HepG2 (cell line): Measurements from ENCODE around the gene RUFY2. TPM values are rescaled to one million over a fixed set of nuclear protein-coding genes. Genes with fewer than 3 reads are reported as not detected.
A peak's percentile ranks its signal among the peaks of the same experiment; 100 is the strongest.

Source experiments
- AGO1 ChIP-seq: fragments of 200-400 bp; formaldehyde crosslinking; IDR thresholded peaks from 2 replicates; pipeline ENCODE4 v1.6.1; 2017; ENCODE audit warnings: mild to moderate bottlenecking, low read depth, low read length, moderate library complexity; ENCODE audit not compliant: poor library complexity, severe bottlenecking
- ASH2L ChIP-seq: fragments of 300-600, 200-600 bp; sonication (generic); IDR thresholded peaks from 2 replicates; pipeline ENCODE4 v1.7.0; 2017; ENCODE audit warnings: low read depth, mild to moderate bottlenecking, moderate library complexity, mixed read lengths, low read length; ENCODE audit not compliant: insufficient read length
- BHLHE40 ChIP-seq: IDR thresholded peaks from 2 replicates; pipeline ENCODE4 v1.6.1; 2011; ENCODE audit warnings: low read length, improper control_type of control experiment
- HNRNPLL ChIP-seq: fragments of 200-400 bp; formaldehyde crosslinking; IDR thresholded peaks from 2 replicates; pipeline ENCODE4 v1.6.1; 2017; ENCODE audit warnings: mild to moderate bottlenecking, low read depth, low read length; ENCODE audit not compliant: poor library complexity, severe bottlenecking
- HNRNPUL1 ChIP-seq: fragments of 200-400 bp; formaldehyde crosslinking; IDR thresholded peaks from 2 replicates; pipeline ENCODE4 v1.6.1; 2017; ENCODE audit warnings: low read depth, mild to moderate bottlenecking, low read length, moderate library complexity
- ISL2 ChIP-seq: sonication (generic); formaldehyde crosslinking; IDR thresholded peaks from 2 replicates; pipeline ENCODE4 v1.5.0; 2020; ENCODE audit warnings: missing genetic modification reagents
- KDM1A ChIP-seq: IDR thresholded peaks from 2 replicates; pipeline ENCODE4 v1.6.1; 2016; ENCODE audit warnings: missing compliant biosample characterization
- MEIS1 ChIP-seq: sonication (generic); formaldehyde crosslinking; IDR thresholded peaks from 2 replicates; pipeline ENCODE4 v1.9.0; 2021; ENCODE audit warnings: mild to moderate bottlenecking, missing genetic modification reagents, moderate library complexity, borderline replicate concordance
- MLXIP ChIP-seq: sonication (generic); formaldehyde crosslinking; IDR thresholded peaks from 2 replicates; pipeline ENCODE4 v1.9.0; 2021; ENCODE audit warnings: missing genetic modification reagents, borderline replicate concordance
- NCOA1 ChIP-seq: sonication (generic); formaldehyde crosslinking; IDR thresholded peaks from 2 replicates; pipeline ENCODE4 v1.9.0; 2021; ENCODE audit warnings: missing genetic modification reagents
- ONECUT2 ChIP-seq: sonication (generic); formaldehyde crosslinking; IDR thresholded peaks from 2 replicates; pipeline ENCODE4 v1.4.0; 2020; ENCODE audit warnings: missing genetic modification reagents
- PRMT3 ChIP-seq: sonication (generic); formaldehyde crosslinking; IDR thresholded peaks from 2 replicates; pipeline ENCODE4 v1.8.1; 2022; ENCODE audit warnings: low read depth, mild to moderate bottlenecking, moderate library complexity, missing genetic modification reagents, borderline replicate concordance
- RELA ChIP-seq: sonication (generic); formaldehyde crosslinking; IDR thresholded peaks from 2 replicates; pipeline ENCODE4 v1.4.0; 2020; ENCODE audit warnings: missing genetic modification reagents
- RFXAP ChIP-seq: sonication (generic); formaldehyde crosslinking; IDR thresholded peaks from 2 replicates; pipeline ENCODE4 v1.4.0; 2020; ENCODE audit warnings: missing genetic modification reagents, borderline replicate concordance
- SALL1 ChIP-seq: sonication (generic); formaldehyde crosslinking; IDR thresholded peaks from 2 replicates; pipeline ENCODE4 v1.8.0; 2022; ENCODE audit warnings: mild to moderate bottlenecking, missing genetic modification reagents
- SATB2 ChIP-seq: sonication (generic); formaldehyde crosslinking; IDR thresholded peaks from 2 replicates; pipeline ENCODE4 v1.5.0; 2020; ENCODE audit warnings: missing genetic modification reagents
- SCMH1 ChIP-seq: sonication (generic); formaldehyde crosslinking; IDR thresholded peaks from 2 replicates; pipeline ENCODE4 v1.9.0; 2021; ENCODE audit warnings: missing genetic modification reagents, mild to moderate bottlenecking, borderline replicate concordance
- SP1 ChIP-seq, 2 experiments: fragments of 450-650 bp in 1 of 2; sonication (generic) in 1 of 2; formaldehyde crosslinking in 1 of 2; IDR thresholded peaks; 2 replicates each; pipeline versions ENCODE4 v1.4.0 to v1.6.1; 2016 to 2020; ENCODE audit warnings: missing genetic modification reagents in 1 of 2
- ZFYVE20 ChIP-seq: sonication (generic); formaldehyde crosslinking; IDR thresholded peaks from 2 replicates; pipeline ENCODE4 v1.8.0; 2023; ENCODE audit warnings: low read depth, mild to moderate bottlenecking, moderate library complexity, missing genetic modification reagents, borderline replicate concordance
- ZNF263 ChIP-seq: sonication (generic); formaldehyde crosslinking; IDR thresholded peaks from 2 replicates; pipeline ENCODE4 v1.4.0; 2020; ENCODE audit warnings: missing genetic modification reagents
- ZNF510 ChIP-seq: sonication (generic); formaldehyde crosslinking; IDR thresholded peaks from 2 replicates; pipeline ENCODE4 v1.4.0; 2020; ENCODE audit warnings: low read depth, mild to moderate bottlenecking, missing genetic modification reagents
- ZNF615 ChIP-seq: sonication (generic); formaldehyde crosslinking; IDR thresholded peaks from 2 replicates; pipeline ENCODE4 v1.5.0; 2020; ENCODE audit warnings: mild to moderate bottlenecking, missing genetic modification reagents, borderline replicate concordance
- ZSCAN30 ChIP-seq: sonication (generic); formaldehyde crosslinking; IDR thresholded peaks from 2 replicates; pipeline ENCODE4 v1.5.0; 2020; ENCODE audit warnings: mild to moderate bottlenecking, missing genetic modification reagents
- polyA plus RNA-seq, 8 experiments: library from polyadenylated mRNA; depleted of rRNA in 3 of 8; stranded (reverse) in 7 of 8; unstranded in 1 of 8; fragments of >200 nt; fragmentation: Illumina TruSeq in 4 of 8; extraction: Trizol in 4 of 8; gene quantifications; 2 replicates each; pipeline versions ENCODE4 v1.2.1 to v1.2.3, GENCODE V29; 2011 to 2016; ENCODE audit warnings: low read depth in 4 of 8, missing spikeins in 1 of 8, mixed read lengths in 1 of 8; ENCODE audit not compliant: insufficient read depth in 1 of 8
- total RNA-seq, 5 experiments: library from RNA; depleted of rRNA; stranded (reverse); fragments of >200 nt; fragmentation: Illumina TruSeq; extraction: Trizol; gene quantifications; 2 replicates each; pipeline ENCODE4 v1.2.3, GENCODE V29; 2016; ENCODE audit warnings: low read depth in 1 of 5
- TF ChIP-seq, protein P1 (sequence below): sonication (generic); formaldehyde crosslinking; IDR thresholded peaks from 2 replicates; pipeline ENCODE4 v1.4.0; 2020; ENCODE audit warnings: mild to moderate bottlenecking, missing genetic modification reagents

RUFY2 gene
- total and polyA plus RNA-seq, 2 of the 13 experiments (the other 11 are each of a cell fraction or from before 2014, with no cell fraction given): 10.1 to 16.1 TPM

DNA sequence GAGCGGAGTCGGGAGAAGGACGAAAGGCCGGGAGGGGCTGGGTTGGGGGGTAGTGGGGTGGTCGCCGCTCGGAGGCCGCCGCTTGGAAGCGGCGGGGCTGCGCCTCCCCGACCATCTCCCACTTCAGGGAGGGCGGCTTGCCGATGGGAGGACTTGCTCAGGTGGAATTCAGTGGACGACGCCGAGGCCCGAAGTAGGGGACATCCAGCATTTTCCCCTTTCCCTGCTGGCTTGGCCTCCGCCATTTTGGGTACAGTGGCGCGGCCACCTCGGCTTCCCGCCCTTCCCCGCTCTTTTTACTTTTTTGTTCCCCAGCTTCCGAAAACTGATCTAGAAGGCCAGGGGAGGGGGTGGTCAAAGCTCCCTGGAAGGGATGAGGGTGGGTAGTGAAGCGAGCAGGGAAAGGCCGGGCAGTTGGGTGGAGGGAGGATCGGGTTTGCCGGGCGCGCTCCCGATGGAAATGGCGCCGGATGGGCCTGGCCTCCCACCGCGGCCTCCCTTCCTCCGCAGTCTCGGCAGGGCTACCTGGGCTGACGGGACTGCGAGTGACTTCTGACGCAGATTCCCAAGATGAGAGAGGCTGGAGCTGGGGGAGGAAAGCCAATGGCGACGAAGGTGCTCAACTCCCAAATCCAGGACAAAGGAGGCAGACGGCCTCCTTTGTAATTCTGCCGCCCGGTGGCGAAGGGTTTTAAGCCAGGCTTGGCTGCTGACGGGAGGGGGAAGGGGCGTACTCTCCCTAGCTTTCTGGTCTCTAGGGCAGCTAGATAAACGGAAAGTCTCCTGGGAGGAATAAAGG lies 74.6 kb downstream of the RUFY2 start, which contains the start of gene PBLD (continued):
- no peak for TF ChIP-seq MLXIP (CRISPR knock-in tag)
- peak; percentile 60; the same call in 1 of the 2 replicates for TF ChIP-seq SALL1 (CRISPR knock-in tag)
- TF ChIP-seq NCOA1 (CRISPR knock-in tag): no peak
- peak; percentile 58; the same call in 1 of the 2 replicates for TF ChIP-seq RFXAP (CRISPR knock-in tag)
- TF ChIP-seq SATB2: 0 out of 2 replicates have a peak, but pooled peaks have one; percentile 60
- TF ChIP-seq PRMT3 (CRISPR knock-in tag): no peak
- no peak for TF ChIP-seq SCMH1 (CRISPR knock-in tag)
- TF ChIP-seq RELA: no peak
- TF ChIP-seq HNRNPUL1: 0 out of 2 replicates have a peak, but pooled peaks have one; percentile 16
- TF ChIP-seq, protein P1, sequence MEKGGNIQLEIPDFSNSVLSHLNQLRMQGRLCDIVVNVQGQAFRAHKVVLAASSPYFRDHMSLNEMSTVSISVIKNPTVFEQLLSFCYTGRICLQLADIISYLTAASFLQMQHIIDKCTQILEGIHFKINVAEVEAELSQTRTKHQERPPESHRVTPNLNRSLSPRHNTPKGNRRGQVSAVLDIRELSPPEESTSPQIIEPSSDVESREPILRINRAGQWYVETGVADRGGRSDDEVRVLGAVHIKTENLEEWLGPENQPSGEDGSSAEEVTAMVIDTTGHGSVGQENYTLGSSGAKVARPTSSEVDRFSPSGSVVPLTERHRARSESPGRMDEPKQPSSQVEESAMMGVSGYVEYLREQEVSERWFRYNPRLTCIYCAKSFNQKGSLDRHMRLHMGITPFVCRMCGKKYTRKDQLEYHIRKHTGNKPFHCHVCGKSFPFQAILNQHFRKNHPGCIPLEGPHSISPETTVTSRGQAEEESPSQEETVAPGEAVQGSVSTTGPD: no peak; the same call in 1 of the 2 replicates
- TF ChIP-seq MEIS1 (CRISPR knock-in tag): peak; percentile 26; the same call in 1 of the 2 replicates
- TF ChIP-seq AGO1: peak; percentile 67
- 0 out of 2 replicates have a peak, but pooled peaks have one; percentile 17 for TF ChIP-seq ZNF510 (CRISPR knock-in tag)
- TF ChIP-seq SP1 (IDR thresholded peaks at IDR 0.05): no peak
- 0 out of 2 replicates have a peak, but pooled peaks have one; percentile 32 for TF ChIP-seq SP1 (CRISPR knock-in tag; IDR thresholded peaks at IDR 0.05)
- peak; percentile 57 for TF ChIP-seq ZNF263 (CRISPR knock-in tag)
- TF ChIP-seq ASH2L: peak; percentile 63
- 0 out of 2 replicates have a peak, but pooled peaks have one; percentile 14 for TF ChIP-seq ZSCAN30 (CRISPR knock-in tag)
- TF ChIP-seq ONECUT2: no peak
- peak; percentile 90; the same call in 1 of the 2 replicates for TF ChIP-seq ZNF615 (CRISPR knock-in tag)
- no peak for TF ChIP-seq ZFYVE20 (CRISPR knock-in tag)
- TF ChIP-seq ISL2 (CRISPR knock-in tag): peak; percentile 42; the same call in 1 of the 2 replicates
- no peak for TF ChIP-seq BHLHE40
- TF ChIP-seq HNRNPLL: peak; percentile 16
- TF ChIP-seq KDM1A: 0 out of 2 replicates have a peak, but pooled peaks have one; percentile 20
